ENCODE data around the gene POSTN. TPM values are rescaled to one million over a fixed set of nuclear protein-coding genes. Genes with fewer than 3 reads are reported as not detected.
"Not testable (repeated sequence)": the region's sequence is repeated elsewhere in the genome, so short reads cannot be mapped to it uniquely, and the experiment has no call there.

The POSTN gene
- total RNA-seq, 1 donor from 2014 or later = 114 TPM

DNA sequence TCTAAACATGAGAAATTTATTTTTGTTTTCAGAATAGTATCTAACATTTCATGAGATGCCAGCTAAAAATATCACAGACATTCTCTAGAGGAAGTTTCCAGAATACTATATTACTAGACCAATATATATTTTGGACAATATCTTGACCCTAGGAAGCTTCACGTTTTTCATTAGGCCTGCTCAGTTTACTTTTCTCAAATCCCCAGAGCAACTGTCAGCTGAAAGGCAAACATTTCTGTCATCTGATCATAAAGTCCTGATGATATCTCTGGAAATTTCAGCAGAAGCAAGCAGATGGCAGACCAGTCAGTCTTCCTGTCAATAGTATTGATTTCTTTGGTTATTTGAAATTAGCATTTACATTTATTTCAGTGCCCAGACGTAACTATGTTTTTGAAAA lies 4.0 kb downstream of the POSTN start:
- DNase-seq = no peak

DNA sequence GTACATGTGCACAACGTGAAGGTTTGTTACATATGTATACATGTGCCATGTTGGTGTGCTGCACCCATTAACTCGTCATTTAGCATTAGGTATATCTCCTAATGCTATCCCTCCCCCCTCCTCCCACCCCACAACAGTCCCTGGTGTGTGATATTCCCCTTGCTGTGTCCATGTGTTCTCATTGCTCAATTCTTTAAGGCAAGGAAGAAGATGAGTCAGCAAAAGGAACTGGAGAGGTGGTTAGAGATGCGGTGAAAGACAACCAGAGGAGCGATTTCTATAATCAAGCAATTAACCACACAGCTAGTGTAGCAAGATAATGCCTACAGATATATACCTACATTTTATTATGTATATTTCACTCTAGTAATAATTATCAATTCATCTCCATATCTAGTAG lies 9.2 kb downstream of the POSTN start:
- not testable (repeated sequence) for DNase-seq

DNA sequence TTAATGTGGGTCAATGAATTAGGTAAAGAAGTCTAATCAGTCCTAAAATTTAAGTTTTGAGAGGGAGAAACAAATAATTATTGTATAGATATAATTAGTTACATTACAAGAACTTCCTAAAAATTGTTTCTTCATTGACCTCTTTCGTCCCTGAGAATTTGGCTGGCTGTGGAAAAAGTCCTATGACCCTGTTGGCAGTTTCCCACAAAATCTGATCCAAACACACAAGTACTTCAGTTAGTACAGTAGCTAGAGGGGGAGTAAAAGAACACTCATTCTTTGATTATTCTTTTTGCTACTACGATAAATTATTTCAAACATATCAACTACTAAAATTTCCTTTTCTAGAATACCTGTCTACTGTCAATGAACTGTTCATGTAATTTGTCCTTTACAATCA lies 11.3 kb downstream of the POSTN start:
- DNase-seq = no peak

DNA sequence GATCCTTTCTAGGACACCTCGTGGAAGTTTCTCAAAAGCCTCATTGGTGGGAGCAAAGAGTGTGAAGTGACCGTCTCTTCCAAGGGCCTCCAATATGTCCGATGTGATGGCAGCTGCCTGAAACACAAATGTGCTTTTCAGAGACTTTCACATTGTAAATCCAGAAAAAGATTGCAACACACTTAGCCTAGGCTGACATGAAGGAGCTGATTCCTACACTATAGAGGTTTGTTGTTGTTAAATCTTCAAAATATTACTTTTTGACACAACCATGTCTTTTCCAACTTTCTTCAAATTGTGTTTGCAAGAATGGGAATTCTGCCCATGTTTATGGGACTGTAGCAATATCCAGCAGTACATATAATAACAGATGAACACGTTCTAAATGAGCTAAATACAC lies 12.4 kb downstream of the POSTN start:
- DNase-seq = no peak

DNA sequence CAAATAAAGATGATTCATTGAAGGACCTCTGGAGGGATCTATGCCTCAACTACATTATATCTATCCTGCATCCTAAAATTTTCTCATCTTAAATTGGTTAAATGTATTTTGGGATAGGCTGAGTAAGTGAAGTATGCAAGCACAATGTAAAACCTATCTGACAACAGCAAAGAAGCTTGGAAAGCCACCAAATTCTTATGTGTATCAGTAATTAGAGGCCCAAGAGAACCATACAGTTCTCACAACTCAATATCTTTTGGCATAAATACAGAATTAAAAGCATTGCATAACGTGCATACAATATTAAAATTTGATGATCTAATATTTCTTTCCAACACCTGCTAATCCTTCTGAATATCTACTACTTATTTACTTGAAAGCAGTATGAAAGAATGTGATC lies 13.0 kb downstream of the POSTN start:
- DNase-seq = no peak

DNA sequence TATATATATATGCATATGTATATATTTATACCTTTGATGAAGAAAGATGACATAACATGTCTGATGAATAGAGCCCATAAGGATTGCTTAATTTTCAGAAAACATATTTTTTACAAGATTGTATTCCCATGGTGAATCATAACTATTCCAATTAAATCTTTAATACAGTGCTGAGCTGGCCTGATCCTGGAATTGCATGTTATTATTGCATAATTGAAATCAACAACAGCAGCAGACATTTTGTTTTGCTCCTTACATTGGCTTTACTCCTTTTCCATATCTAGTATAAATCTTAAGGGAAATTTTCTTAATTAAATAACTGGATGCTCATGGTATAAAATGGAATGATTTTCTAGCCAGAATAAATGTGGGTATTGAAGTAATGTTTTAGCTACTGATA lies 22.0 kb downstream of the POSTN start:
- no peak for DNase-seq

DNA sequence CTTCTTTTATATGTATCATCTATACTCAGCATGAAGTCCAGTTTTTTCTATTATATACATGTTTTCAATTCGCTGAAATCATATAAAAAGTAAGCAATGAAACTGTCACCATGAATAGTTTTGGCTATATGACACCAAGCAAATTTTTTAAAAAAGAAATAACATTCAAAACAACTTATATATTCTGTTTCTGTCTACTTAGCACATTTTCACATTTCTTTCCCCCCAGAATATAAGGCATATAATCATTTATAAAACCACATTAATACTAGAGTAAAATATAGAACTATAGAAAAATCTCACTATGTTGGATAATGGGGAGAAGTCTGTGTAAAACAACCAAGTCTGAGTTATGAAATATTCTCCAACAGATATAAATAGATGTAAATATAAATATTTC lies 33.1 kb downstream of the POSTN start:
- no peak for DNase-seq

DNA sequence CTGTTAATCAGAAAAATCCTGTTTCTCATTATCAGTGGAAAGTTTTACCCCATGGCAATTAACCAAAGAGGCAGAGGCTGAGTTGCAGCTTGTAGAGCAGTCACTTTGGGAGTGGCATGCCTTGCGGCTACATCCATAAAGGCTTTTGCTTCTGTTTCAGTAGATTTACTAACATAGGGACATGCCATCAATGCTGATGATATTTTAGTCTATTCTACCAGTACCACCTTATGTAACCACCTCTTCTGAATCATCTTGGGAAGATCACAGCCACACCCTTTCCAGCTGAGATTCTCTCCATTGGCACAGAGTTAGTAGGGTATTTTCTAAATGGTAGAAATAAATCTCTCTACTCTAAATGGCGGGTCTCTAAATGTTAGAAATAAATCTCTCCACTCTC lies 37.5 kb downstream of the POSTN start:
- no peak for DNase-seq

DNA sequence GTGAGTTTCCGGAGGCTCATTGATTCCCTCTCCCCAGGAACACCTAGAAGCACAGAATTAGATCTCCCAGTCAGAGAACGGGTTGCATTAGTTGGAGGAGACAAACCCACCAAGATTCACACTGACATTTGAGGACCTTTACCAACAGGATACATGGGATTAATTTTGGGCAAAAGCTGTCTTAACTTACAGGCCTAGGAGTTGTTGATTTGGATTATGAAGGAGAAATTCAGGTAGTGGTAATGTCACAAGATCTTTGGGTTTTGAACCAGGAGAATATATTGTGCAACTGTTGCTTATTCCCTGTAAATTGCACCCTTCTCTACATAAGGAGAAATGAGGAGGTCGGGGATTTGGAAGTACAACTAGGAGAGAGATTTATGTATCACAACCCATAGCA lies 38.0 kb downstream of the POSTN start:
- no peak for DNase-seq

DNA sequence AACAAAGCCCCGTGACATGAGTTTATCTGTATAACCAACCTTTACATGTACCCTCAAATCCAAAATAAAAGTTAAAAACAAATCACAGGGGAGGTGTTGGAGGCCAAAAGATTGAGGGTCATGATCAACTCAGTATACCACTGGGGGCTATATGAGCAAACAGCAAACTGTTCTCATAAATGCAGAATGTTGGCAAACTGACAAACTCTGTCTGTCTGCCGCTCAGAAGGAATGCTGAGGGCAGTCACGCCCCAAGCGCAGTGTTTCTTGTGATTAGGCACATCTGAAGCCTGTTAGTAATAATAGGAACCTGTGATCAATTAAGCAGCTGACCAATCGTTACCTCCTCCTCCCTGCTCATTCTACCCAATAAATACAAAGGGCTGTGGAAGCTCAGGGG lies 39.8 kb downstream of the POSTN start:
- not testable (repeated sequence) for DNase-seq

DNA sequence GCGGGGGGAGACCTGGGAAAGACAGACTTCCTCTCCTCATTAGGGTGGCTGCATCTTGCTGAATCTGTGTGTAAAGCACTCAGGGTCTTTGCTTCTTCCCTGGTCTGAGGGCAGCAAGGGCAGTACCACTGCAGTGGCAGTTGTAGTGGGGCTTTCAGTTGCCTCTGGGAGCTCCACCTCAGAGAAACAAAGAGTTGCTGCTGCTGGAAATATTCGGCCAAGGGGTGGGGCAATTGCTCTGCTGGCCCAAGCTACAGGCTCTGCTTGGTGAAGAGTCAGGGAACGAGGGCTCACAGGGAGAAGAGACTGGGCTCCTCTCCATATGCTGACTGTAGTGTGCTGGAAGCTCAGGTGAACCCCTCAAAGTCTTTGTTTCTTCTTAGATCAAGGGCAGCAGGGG lies 52.5 kb downstream of the POSTN start:
- no peak for DNase-seq

DNA sequence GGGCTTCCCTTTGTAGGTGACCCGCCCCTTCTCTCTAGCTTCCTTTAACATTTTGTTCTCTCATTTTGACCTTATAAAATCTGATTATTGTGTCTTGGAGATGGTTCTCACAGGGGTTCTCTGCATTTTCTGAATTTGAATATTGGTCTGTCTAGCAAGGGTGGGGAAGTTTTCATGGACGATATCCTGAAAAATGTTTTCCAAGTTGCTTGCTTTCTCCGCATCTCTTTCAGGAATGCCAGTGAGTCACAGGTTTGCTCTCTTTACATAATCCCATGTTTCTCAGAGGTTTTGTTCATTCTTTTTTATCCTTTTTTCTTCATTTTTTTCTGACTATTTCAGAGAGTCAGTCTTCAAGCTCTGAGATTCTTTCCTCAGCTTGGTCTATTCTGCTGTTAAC lies 53.6 kb downstream of the POSTN start:
- no peak for DNase-seq

DNA sequence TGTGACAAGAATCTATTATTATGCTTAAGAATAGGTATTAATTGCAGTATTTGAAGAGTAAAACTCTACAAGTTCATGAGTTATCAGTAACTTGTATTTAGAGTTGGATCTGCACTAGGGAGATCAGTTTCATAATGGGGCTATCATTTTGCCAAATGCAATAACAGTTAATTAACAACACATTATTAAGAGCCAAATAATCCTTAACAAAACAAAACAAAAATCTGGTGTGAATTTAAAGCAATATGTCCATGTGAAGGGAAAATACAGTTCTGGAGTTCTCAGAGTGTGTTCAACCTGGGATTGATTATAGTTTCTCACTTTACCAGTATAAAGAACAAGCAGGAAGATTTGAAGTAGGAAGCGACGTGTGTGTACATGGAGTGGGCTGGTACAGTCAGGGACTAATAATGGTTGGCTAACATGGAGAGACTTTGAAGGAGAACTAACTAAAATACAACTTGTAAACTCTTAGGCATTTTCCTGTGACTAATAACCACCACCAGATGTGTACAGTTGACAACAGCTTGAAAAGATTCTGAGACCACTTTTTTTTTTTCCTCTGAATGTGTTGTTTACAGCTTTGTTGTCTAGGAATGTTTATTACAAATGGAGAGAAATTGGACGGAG lies 58.5 kb downstream of the POSTN start:
- DNase-seq = no peak

DNA sequence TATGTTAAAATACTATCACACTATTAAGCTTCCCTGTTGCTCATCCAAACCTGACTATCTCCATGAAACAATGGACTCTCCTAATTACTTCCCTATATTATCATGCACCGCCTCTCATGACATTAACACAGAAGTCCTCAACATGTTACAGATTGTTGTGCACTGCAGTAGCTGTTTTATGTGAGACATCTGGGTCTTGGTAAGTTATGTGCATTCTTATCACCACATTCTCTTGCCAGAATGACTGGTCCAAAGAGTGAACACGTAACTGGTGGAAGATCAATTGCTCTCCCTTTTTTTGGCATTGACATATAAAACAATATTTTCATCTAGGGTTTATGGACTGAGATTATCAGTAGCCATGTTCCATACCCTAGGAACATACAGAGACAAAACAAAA lies 59.4 kb downstream of the POSTN start:
- no peak for DNase-seq

DNA sequence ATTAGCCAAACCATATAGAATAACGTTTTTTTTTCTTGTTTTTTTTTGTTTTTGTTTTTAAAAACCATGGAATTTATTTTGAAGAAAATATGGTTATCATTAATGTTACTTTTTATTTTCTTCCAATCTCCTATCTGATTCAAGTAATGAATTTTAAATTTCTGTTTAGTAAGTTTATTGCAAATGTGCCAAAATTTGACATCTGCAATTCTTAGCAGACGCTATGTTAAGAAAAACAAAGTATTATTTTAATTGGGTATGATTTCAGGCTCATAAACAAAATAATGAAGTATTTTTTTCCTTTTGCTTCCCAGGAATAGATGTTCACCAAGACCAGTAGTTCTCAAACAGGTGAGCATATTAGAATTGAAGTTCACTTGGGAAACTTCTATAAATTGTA lies 63.1 kb downstream of the POSTN start:
- DNase-seq = no peak

DNA sequence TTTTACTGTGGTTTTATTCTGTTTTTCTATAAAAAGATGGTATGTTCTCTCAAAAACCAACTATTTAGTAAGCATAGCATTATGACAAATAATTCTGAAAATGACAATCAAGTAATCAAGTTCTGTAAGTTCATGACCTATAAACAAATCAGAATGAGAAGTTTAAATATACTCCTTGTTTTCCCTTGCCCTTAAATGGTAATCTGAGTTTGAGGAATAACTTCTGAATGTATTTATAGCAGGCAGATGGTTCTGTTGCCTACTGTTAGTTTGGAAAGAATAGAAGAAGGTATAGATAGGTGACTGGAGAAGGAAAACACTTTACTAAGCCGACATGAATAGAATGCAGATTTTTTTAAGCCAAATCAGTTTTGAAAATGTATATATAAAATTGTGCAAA lies 63.9 kb downstream of the POSTN start:
- DNase-seq = no peak

DNA sequence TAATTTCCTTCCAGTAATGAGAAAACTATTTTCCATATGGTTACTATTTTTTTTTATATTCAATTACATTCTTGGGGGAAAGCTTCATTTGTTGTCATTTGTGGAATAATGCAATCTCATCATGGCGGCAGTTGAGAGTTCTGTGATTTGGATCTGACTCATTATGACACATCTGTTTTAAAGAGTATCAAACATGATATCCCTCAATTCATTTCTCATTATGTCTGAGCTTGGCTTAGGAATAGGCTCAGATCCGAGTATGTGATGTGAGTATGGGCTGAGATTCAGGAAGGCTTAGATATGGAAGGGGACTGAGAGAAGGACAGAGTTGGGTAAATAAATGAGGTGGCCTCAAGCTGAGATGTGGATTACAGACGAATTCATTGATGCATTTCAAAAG lies 64.4 kb downstream of the POSTN start:
- DNase-seq = peak; percentile 0

DNA sequence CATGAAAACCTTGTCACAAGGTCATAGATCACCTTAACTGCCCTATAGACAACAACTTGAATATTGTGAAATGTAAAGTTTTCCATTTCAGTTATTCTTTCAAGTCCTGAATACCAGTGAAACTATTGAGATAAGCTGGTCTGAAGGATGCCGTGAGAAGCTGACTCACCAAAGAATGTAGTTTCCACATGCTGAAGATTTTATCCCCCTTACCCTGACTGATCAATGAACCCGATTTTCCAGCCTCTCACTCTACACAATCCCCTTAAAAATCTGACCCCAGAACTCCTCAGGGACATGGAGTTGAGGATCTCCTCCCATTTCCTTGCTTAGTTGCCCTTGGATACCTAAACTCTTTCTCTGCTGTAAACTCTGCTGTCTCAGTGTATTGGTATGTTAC lies 67.5 kb downstream of the POSTN start:
- DNase-seq = no peak

DNA sequence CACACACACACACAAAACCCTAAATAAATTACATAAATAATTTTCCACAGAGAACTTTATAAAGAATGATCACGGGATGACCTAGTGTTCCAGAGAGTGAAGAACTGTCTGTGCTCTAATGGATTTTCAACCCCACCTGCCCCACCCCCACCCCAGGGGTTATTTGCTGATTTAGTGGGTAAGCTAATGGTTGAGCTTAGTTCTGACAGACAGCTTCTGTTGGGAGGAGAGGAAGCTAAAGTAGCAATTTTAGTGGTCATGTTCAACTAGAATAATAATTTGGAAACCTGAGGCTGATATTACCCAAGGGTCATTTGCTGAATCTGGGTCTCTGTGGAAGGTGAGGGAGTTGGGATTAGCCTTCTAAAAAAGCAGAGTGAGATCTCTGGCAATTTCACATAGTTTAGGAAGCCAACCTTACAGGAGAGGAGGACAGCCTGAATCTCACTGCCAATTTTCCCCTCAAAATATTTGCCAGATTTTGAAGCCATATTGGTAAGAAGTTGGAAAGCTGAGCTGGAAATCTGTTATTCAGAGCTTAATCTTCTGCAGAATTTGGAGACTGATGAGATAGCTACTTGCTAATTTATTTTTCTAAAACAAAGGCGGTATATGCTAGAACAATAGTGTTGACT lies 68.7 kb downstream of the POSTN start:
- DNase-seq = no peak

DNA sequence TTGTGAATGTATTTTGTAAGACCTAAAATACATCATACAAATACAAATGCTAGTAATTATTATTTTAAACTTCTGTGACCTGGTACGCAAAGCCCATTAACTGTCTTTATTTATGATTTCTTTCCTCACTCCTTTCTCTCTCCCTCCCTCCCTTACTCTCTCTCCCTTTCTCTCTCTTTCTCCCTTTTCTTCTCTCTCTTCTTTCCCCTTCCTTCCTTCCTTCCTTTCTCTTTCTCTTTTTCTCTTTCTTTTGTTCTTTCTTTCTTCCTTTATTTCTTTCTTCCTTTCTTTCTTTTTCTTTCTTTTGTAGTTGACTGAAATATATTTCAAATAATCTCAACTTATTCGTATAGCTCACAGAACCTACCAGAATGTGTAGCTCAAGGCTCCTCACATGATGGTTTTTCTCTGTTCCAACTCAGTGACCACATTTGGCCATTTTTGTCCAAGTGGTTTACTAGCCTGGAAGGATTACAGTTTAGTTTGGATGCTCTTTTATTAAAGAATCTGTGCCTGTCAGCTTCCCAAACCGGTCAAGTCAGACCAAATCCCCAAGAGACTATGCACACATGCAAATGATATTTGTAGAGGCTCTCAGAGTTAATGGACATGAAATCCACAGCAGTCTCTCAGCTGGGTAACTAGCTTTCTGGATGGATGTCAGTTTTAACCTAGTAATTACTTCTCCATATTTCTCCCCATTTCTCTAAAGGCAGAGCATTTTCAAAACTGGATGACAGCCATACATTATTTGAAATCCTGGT lies 71.7 kb downstream of the POSTN start:
- DNase-seq = no peak

DNA sequence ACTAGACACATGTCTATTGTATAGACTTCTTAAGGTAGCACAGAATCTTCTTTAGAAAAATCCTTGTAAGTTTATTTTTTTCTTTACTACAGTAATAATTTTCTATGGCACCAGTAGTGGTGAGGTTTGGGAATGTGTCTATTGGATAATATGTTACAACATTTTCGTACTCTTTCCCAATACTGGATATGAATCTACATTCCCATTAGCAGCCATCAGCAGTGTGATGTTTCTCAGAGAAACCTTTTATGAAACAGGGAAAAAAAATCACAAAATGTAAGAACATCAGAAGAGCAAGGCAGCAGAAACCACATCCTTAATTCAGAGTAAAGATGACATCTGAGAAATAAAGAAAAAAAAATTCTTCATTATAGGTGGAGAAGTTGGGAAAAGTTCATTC lies 83.3 kb downstream of the POSTN start:
- no peak for DNase-seq

Measured in dermis blood vessel endothelial cell (primary cell).